H1 (cell line): Measurements from ENCODE around the gene PLK1. TPM values are rescaled to one million over a fixed set of nuclear protein-coding genes. Genes with fewer than 3 reads are reported as not detected.

Source experiments
- GTF2F1 ChIP-seq: IDR thresholded peaks from 2 replicates; pipeline ENCODE4 v1.6.1; 2012; ENCODE audit warnings: low read depth, low read length, improper control_type of control experiment, borderline replicate concordance
- MAFK ChIP-seq: IDR thresholded peaks from 2 replicates; pipeline ENCODE4 v1.6.1; 2012; ENCODE audit warnings: low read depth, mild to moderate bottlenecking, improper control_type of control experiment, low read length
- RAD21 ChIP-seq, 2 experiments: IDR thresholded peaks in 1 of 2; conservative IDR thresholded peaks in 1 of 2; 2 replicates each; pipeline ENCODE4 v1.6.1; 2011; ENCODE audit warnings: low read depth in 2 of 2, low read length in 2 of 2, improper control_type of control experiment in 1 of 2, inconsistent platforms in 1 of 2, mild to moderate bottlenecking in 1 of 2, moderate library complexity in 1 of 2
- polyA plus RNA-seq, 7 experiments: library from polyadenylated mRNA; depleted of rRNA in 3 of 7; stranded (reverse) in 5 of 7; unstranded in 2 of 7; fragments of >200 nt in 5 of 7; fragments of 200-250 nt in 2 of 7; gene quantifications; 1 replicate in 5 of 7; 2 replicates in 1 of 7; 4 replicates in 1 of 7; pipeline versions ENCODE4 v1.2.1 to v1.2.3, GENCODE V29; 2011 to 2013; ENCODE audit warnings: missing spikeins in 2 of 7, mixed read lengths in 2 of 7
- total RNA-seq: library from RNA; stranded (reverse); fragmentation: NEBNext Ultra II Directional; extraction: Animal tissue kit (Norgen Biotek cat#: 25700); gene quantifications from 2 replicates; pipeline ENCODE4 v1.2.1, GENCODE V29; 2021
- TF ChIP-seq, protein P1 (sequence below): IDR thresholded peaks from 2 replicates; pipeline ENCODE4 v1.6.1; 2012; ENCODE audit warnings: low read length, inconsistent platforms

PLK1 gene
- total and polyA plus RNA-seq, 2 of the 8 experiments (the other 6 are each of a cell fraction or from before 2014, with no cell fraction given): 127 to 139 TPM

DNA sequence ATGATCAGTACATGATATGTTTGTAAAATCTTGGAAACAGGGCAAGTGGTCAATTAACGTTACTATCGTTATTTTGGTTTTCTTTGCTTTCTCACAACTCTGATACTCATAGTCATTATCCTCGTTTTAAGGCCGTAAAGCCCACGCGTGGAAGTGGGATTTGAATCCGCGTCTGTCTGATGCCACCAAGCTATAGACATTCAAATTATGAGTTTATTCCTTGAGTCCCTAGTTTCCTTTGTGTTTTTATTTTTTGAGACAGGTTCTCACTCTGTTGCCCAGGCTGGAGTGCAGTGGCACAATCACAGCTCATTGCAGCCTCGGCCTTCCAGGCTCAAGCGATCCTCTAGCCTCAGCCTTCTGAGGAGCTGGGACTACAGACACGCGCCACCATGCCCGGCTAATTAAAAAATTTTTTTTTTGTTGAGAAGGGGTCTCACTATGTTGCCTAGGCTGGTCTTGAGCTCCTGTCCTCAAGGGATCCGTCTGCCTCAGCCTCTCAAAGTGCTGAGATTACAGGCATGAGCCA, 36.4 kb upstream of the PLK1 start (continued):
- TF ChIP-seq RAD21 (IDR thresholded peaks at IDR 0.05 in 1 of 2, conservative IDR thresholded peaks at IDR 0.05 in 1 of 2; ENCODE audit: low read depth in 2 of 2, low read length in 2 of 2) (no peak), GTF2F1 (no peak), MAFK (no peak)
- TF ChIP-seq, protein P1, sequence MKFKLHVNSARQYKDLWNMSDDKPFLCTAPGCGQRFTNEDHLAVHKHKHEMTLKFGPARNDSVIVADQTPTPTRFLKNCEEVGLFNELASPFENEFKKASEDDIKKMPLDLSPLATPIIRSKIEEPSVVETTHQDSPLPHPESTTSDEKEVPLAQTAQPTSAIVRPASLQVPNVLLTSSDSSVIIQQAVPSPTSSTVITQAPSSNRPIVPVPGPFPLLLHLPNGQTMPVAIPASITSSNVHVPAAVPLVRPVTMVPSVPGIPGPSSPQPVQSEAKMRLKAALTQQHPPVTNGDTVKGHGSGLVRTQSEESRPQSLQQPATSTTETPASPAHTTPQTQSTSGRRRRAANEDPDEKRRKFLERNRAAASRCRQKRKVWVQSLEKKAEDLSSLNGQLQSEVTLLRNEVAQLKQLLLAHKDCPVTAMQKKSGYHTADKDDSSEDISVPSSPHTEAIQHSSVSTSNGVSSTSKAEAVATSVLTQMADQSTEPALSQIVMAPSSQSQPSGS: no peak
- TF ChIP-seq, all 59 proteins: peak for 0
